HEK293 (cell line): ENCODE data around the gene MMP14.

ENCODE experiments used
- CTCF ChIA-PET: fragments of 350-600 bp; formaldehyde crosslinking; extraction: SDS; loops from one replicate; lab custom pipeline; 2021; ENCODE audit warnings: antibody characterized with exemption; lab: Yijun Ruan, JAX
- POLR2A ChIA-PET: fragments of 300-600 bp; formaldehyde crosslinking; extraction: SDS; loops from one replicate; lab custom pipeline; 2020; ENCODE audit warnings: antibody characterized with exemption, inconsistent platforms; lab: Yijun Ruan, JAX
- H3K27ac ChIP-seq: fragments of 200-500 bp; sonication (Bioruptor generic); 2 replicates; pipeline ENCODE4 v1.5.1; 2014; ENCODE audit warnings: low read depth, low read length, control low read depth, inconsistent platforms; ENCODE audit errors: extremely low read depth
- H3K36me3 ChIP-seq, 2 experiments: fragments of 200-500 bp in 1 of 2; sonication (Bioruptor generic) in 1 of 2; 1 replicate in 1 of 2; 2 replicates in 1 of 2; pipeline ENCODE4 v1.5.1; 2014 to 2017; ENCODE audit warnings: inconsistent platforms in 2 of 2, low read length in 2 of 2; ENCODE audit not compliant: control insufficient read depth in 2 of 2, insufficient read depth in 1 of 2
- H3K4me1 ChIP-seq: fragments of 200-500 bp; sonication (Bioruptor generic); 2 replicates; pipeline ENCODE4 v1.5.1; 2014; ENCODE audit warnings: mild to moderate bottlenecking, low read length, inconsistent platforms; ENCODE audit not compliant: control insufficient read depth, insufficient read depth
- H3K4me3 ChIP-seq: 2 replicates; pipeline ENCODE4 v1.5.1; 2011; ENCODE audit warnings: low read depth, mild to moderate bottlenecking, control low read depth, low read length, moderate library complexity
- H3K9me3 ChIP-seq: fragments of 200-500 bp; sonication (Bioruptor generic); 2 replicates; pipeline ENCODE4 v1.5.1; 2014; ENCODE audit warnings: low read depth, low read length, inconsistent platforms; ENCODE audit not compliant: control insufficient read depth, insufficient read depth
- ELK4 ChIP-seq: IDR thresholded peaks from 2 replicates; pipeline ENCODE4 v1.6.1; 2011; ENCODE audit warnings: mild to moderate bottlenecking, low read depth, low read length, borderline replicate concordance
- IKZF3 ChIP-seq: fragments of 450-650 bp; IDR thresholded peaks from 2 replicates; pipeline ENCODE4 v1.5.0; 2018; ENCODE audit warnings: missing biosample characterization, mild to moderate bottlenecking, missing genetic modification characterization, moderate library complexity
- MEIS1 ChIP-seq: sonication (generic); formaldehyde crosslinking; IDR thresholded peaks from 2 replicates; pipeline ENCODE4 v1.8.1; 2022; ENCODE audit warnings: missing genetic modification reagents, mild to moderate bottlenecking, borderline replicate concordance
- OVOL3 ChIP-seq: fragments of 450-650 bp; formaldehyde crosslinking; IDR thresholded peaks from 2 replicates; pipeline ENCODE4 v1.5.1; 2016; ENCODE audit warnings: missing biosample characterization, missing genetic modification characterization
- TCF7L2 ChIP-seq: IDR thresholded peaks from 2 replicates; pipeline ENCODE4 v1.6.1; 2011; ENCODE audit warnings: low read depth, mild to moderate bottlenecking, inconsistent platforms, low read length, moderate library complexity, borderline replicate concordance
- ZBTB1 ChIP-seq: fragments of 450-650 bp; formaldehyde crosslinking; IDR thresholded peaks from 2 replicates; pipeline ENCODE4 v1.5.1; 2016; ENCODE audit warnings: missing biosample characterization, missing genetic modification characterization
- ZBTB10 ChIP-seq: fragments of 450-650 bp; formaldehyde crosslinking; IDR thresholded peaks from 2 replicates; pipeline ENCODE4 v1.5.1; 2016; ENCODE audit warnings: missing biosample characterization, missing genetic modification characterization
- ZBTB11 ChIP-seq: fragments of 450-650 bp; formaldehyde crosslinking; conservative IDR thresholded peaks from 2 replicates; pipeline ENCODE4 v1.5.1; 2016; ENCODE audit warnings: low read depth, missing biosample characterization, missing genetic modification characterization
- ZFP3 ChIP-seq: fragments of 450-650 bp; formaldehyde crosslinking; IDR thresholded peaks from 2 replicates; pipeline ENCODE4 v1.5.1; 2016; ENCODE audit warnings: low read depth, missing biosample characterization, missing genetic modification characterization
- ZNF10 ChIP-seq: fragments of 450-650 bp; formaldehyde crosslinking; IDR thresholded peaks from 2 replicates; pipeline ENCODE4 v1.5.1; 2017; ENCODE audit warnings: missing biosample characterization, missing genetic modification characterization
- ZNF121 ChIP-seq: fragments of 450-650 bp; formaldehyde crosslinking; IDR thresholded peaks from 2 replicates; pipeline ENCODE4 v1.5.1; 2016; ENCODE audit warnings: missing biosample characterization, missing genetic modification characterization
- ZNF146 ChIP-seq: fragments of 450-650 bp; formaldehyde crosslinking; IDR thresholded peaks from 2 replicates; pipeline ENCODE4 v1.5.1; 2016; ENCODE audit warnings: missing biosample characterization, missing genetic modification characterization
- ZNF19 ChIP-seq: fragments of 450-650 bp; formaldehyde crosslinking; IDR thresholded peaks from 2 replicates; pipeline ENCODE4; 2016; ENCODE audit warnings: missing biosample characterization, missing genetic modification characterization, low read depth
- ZNF2 ChIP-seq: fragments of 450-650 bp; formaldehyde crosslinking; IDR thresholded peaks from 2 replicates; pipeline ENCODE4 v1.5.1; 2016; ENCODE audit warnings: missing biosample characterization, missing genetic modification characterization
- ZNF248 ChIP-seq: fragments of 450-650 bp; formaldehyde crosslinking; IDR thresholded peaks from 2 replicates; pipeline ENCODE4 v1.5.1; 2017; ENCODE audit warnings: missing biosample characterization, missing genetic modification characterization
- ZNF274 ChIP-seq, 2 experiments: fragments of 200-500 bp in 1 of 2; fragments of 450-650 bp in 1 of 2; sonication (Bioruptor generic) in 1 of 2; formaldehyde crosslinking in 1 of 2; IDR thresholded peaks; 2 replicates each; pipeline versions ENCODE4 v1.5.1 to v1.6.1; 2014 to 2016; ENCODE audit warnings: borderline replicate concordance in 1 of 2, inconsistent platforms in 1 of 2, low read length in 1 of 2, missing biosample characterization in 1 of 2, missing genetic modification characterization in 1 of 2
- ZNF37A ChIP-seq: fragments of 450-650 bp; IDR thresholded peaks from 2 replicates; pipeline ENCODE4 v1.5.1; 2018; ENCODE audit warnings: missing biosample characterization, missing genetic modification characterization
- ZNF521 ChIP-seq: fragments of 450-650 bp; formaldehyde crosslinking; IDR thresholded peaks from 2 replicates; pipeline ENCODE4 v1.5.1; 2017; ENCODE audit warnings: missing biosample characterization, mild to moderate bottlenecking, missing genetic modification characterization
- ZNF544 ChIP-seq: fragments of 450-650 bp; formaldehyde crosslinking; IDR thresholded peaks from 2 replicates; pipeline ENCODE4 v1.5.0; 2017; ENCODE audit warnings: missing biosample characterization, missing genetic modification characterization
- ZNF558 ChIP-seq: fragments of 450-650 bp; formaldehyde crosslinking; IDR thresholded peaks from 2 replicates; pipeline ENCODE4 v1.5.1; 2016; ENCODE audit warnings: missing biosample characterization, missing genetic modification characterization
- ZNF610 ChIP-seq: fragments of 450-650 bp; formaldehyde crosslinking; IDR thresholded peaks from 2 replicates; pipeline ENCODE4 v1.5.1; 2016; ENCODE audit warnings: missing biosample characterization, missing genetic modification characterization, borderline replicate concordance
- ZNF624 ChIP-seq: fragments of 450-650 bp; formaldehyde crosslinking; IDR thresholded peaks from 2 replicates; pipeline ENCODE4 v1.5.1; 2017; ENCODE audit warnings: missing biosample characterization, missing genetic modification characterization
- ZNF626 ChIP-seq: fragments of 450-650 bp; sonication (Bioruptor Pico); formaldehyde crosslinking; IDR thresholded peaks from 2 replicates; pipeline ENCODE4 v1.5.1; 2018; ENCODE audit warnings: missing biosample characterization, missing genetic modification characterization, inconsistent platforms
- ZNF777 ChIP-seq: fragments of 450-650 bp; formaldehyde crosslinking; IDR thresholded peaks from 2 replicates; pipeline ENCODE4 v1.5.1; 2017; ENCODE audit warnings: missing biosample characterization, missing genetic modification characterization, borderline replicate concordance
- ZNF785 ChIP-seq: fragments of 450-650 bp; formaldehyde crosslinking; IDR thresholded peaks from 2 replicates; pipeline ENCODE4 v1.5.1; 2016; ENCODE audit warnings: missing biosample characterization, missing genetic modification characterization

Gene MMP14

GRCh38 chr14:22893706-22894105 is 57.3 kb downstream of the MMP14 start (continued):
- no peak for TF ChIP-seq ZNF2 (tag by site-specific recombination)
- no peak for TF ChIP-seq ZNF558 (tag by site-specific recombination)
- TF ChIP-seq ZNF146 (tag by site-specific recombination), result no peak
- no peak for TF ChIP-seq ZBTB11 (tag by site-specific recombination)
- TF ChIP-seq, all 188 proteins: peak for 0

- ChIA-PET POLR2A (interaction anchor here (0.6 to 1.0 kb wide), 2 partner anchors 12 to 61 kb away, joined by 3 read pairs; partner anchors contain the start of gene HAUS4), CTCF (interaction anchor here (0.6 to 2.6 kb wide), 7 partner anchors 10 to 339 kb away, joined by 3 to 14 read pairs (median 5); no protein-coding TSS in a partner anchor)
- H3K27ac ChIP-seq, result no peak overlapping the region
Measured at GRCh38 chr14:22895402-22895801, 59.0 kb downstream of the MMP14 start.

GRCh38 chr14:22896356-22896755 is 60.0 kb downstream of the MMP14 start:
- ChIA-PET CTCF (interaction anchor here (0.6 to 2.6 kb wide), 7 partner anchors 11 to 340 kb away, joined by 3 to 14 read pairs (median 5); no protein-coding TSS in a partner anchor), POLR2A (interaction anchor here (1.0 to 1.2 kb wide), 3 partner anchors 8 to 22 kb away, joined by 3 to 4 read pairs (median 3); no protein-coding TSS in a partner anchor)
- Histone ChIP-seq H3K4me3 (no peak overlapping the region), H3K36me3 (peaks cover 6 to 26% of the 10 kb centered on the region in 2 experiments; a peak in 2 of 3 replicates), H3K4me1 (no peaks in the 10 kb centered on the region), H3K9me3 (no peaks in the 10 kb centered on the region), H3K27ac (no peak overlapping the region)
- no peak for TF ChIP-seq ZNF544
- TF ChIP-seq ZBTB1, result no peak
- TF ChIP-seq IKZF3, result no peak
- no peak for TF ChIP-seq ZNF146 (tag by site-specific recombination)
- TF ChIP-seq ELK4, result no peak
- no peak for TF ChIP-seq ZFP3
- no peak for TF ChIP-seq ZNF274 (IDR thresholded peaks at IDR 0.05; ENCODE audit: low read length)
- no peak for TF ChIP-seq ZNF274 (tag by site-specific recombination; IDR thresholded peaks at IDR 0.05; ENCODE audit: borderline replicate concordance)
- TF ChIP-seq ZNF610 (tag by site-specific recombination), result no peak
- no peak for TF ChIP-seq ZNF626 (tag by site-specific recombination)
- no peak for TF ChIP-seq ZNF521 (tag by site-specific recombination)
- TF ChIP-seq ZBTB10, result no peak
- TF ChIP-seq MEIS1 (CRISPR knock-in tag), result no peak
- no peak for TF ChIP-seq ZNF19 (tag by site-specific recombination)
- no peak for TF ChIP-seq ZNF248 (tag by site-specific recombination)
- TF ChIP-seq ZNF37A (tag by site-specific recombination), result no peak
- no peak for TF ChIP-seq ZNF777 (tag by site-specific recombination)
- no peak for TF ChIP-seq ZNF10 (tag by site-specific recombination)

More at GRCh38 chr14:22895402-22895801, 59.0 kb downstream of the MMP14 start:
- peaks cover 0 to 18% of the 10 kb centered on the region in 2 experiments; a peak in 1 of 3 replicates for H3K36me3 ChIP-seq
- peak; percentile 84 for TF ChIP-seq ZNF121 (tag by site-specific recombination)
- no peak for TF ChIP-seq ZNF624 (tag by site-specific recombination)
- TF ChIP-seq ZNF785 (tag by site-specific recombination), result no peak
- no peak for TF ChIP-seq OVOL3 (tag by site-specific recombination)
- no peak for TF ChIP-seq MEIS1 (CRISPR knock-in tag)
- no peak for TF ChIP-seq ZNF521 (tag by site-specific recombination)
- no peak for TF ChIP-seq ZNF626 (tag by site-specific recombination)
- TF ChIP-seq TCF7L2, result no peak
- no peaks in the 10 kb centered on the region for H3K9me3 ChIP-seq
- H3K4me3 ChIP-seq, result no peak overlapping the region
- no peaks in the 10 kb centered on the region for H3K4me1 ChIP-seq
